AG09309 (cell line): Measurements from ENCODE around the gene PALMD.

Experiments
- DNase-seq: peaks from one replicate; pipeline ENCODE4 v3.0.0-alpha.2; 2010; ENCODE audit warnings: low read depth
- H3K4me3 ChIP-seq: 2 replicates; pipeline ENCODE4 v1.5.1; 2011; ENCODE audit warnings: mild to moderate bottlenecking, low read depth, low read length, moderate library complexity; ENCODE audit not compliant: control insufficient read depth
- CTCF ChIP-seq: IDR thresholded peaks from 2 replicates; pipeline ENCODE4 v1.5.1; 2011; ENCODE audit warnings: mild to moderate bottlenecking, low read depth, low read length, inconsistent platforms; ENCODE audit not compliant: insufficient read depth, control insufficient read depth; ENCODE audit errors: missing control alignments

PALMD gene

GRCh38 chr1:99685516-99686180 lies 39.7 kb downstream of the PALMD start:
- peak; percentile 61 for TF ChIP-seq CTCF
- peak; percentile 88 for DNase-seq
- H3K4me3 ChIP-seq = no peak overlapping the region

DNA sequence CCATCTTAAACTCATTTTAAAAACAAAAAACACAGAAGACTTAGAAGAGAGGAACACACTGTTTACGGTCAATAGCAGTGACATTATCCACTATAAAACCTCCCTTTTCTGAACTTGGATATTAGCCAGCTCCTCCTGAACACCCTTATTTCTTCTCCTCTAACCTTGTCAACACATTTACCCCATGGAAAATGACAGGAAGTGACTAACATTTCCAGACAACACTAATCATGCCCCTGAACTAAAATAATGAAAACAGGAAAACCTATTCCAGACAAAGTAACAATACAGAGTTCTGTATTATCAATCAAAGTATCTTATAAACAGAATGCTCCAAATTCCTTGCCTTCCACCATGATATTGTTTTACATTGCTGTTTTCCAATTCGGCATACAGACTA lies 45.3 kb downstream of the PALMD start:
- no peak for TF ChIP-seq CTCF
- no peak for DNase-seq
- no peak overlapping the region for H3K4me3 ChIP-seq

GRCh38 chr1:99696616-99697015 lies 50.7 kb downstream of the PALMD start:
- no peak for TF ChIP-seq CTCF
- H3K4me3 ChIP-seq = no peak overlapping the region
- no peak for DNase-seq

- no peak overlapping the region for H3K4me3 ChIP-seq
- DNase-seq = no peak
- TF ChIP-seq CTCF = no peak
Measured at GRCh38 chr1:99697580-99697979, 51.7 kb downstream of the PALMD start.

DNA sequence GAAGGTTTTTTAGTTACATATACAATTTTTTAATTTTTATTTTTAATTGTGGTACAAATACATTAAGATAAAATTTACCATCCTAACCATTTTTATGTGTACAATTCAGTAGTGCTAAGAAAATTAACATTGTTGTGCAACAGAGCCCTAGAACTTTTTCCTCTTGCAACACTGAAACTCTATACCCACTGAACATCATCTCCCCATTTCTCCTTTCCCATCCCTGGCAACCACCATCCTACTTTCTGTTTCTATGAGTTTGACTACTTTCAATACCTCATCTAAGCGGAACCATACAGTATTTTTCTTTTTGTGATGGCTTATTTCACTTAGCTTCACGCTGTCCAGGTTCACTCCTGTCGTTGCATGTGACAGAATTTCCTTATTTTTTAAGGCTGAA lies 54.1 kb downstream of the PALMD start:
- TF ChIP-seq CTCF = no peak
- DNase-seq = no peak
- H3K4me3 ChIP-seq = no peak overlapping the region

GRCh38 chr1:99702221-99702620 lies 56.3 kb downstream of the PALMD start:
- no peak overlapping the region for H3K4me3 ChIP-seq
- no peak for TF ChIP-seq CTCF
- DNase-seq = no peak
